GM12891 (cell line): ENCODE data around the gene AK5.

ENCODE experiments used
- POLR2A ChIP-seq: IDR thresholded peaks from 2 replicates; pipeline ENCODE4 v1.6.1; 2011; ENCODE audit warnings: low read depth, low read length, control low read depth
- TAF1 ChIP-seq: IDR thresholded peaks from 2 replicates; pipeline ENCODE4 v1.6.1; 2011; ENCODE audit warnings: low read depth, low read length, control low read depth

GRCh38 chr1:77498918-77499317 lies 217.1 kb downstream of the AK5 start:
- TF ChIP-seq TAF1 (no peak), POLR2A (no peak)
